ENCODE results near the gene ZFAND6. TPM values are rescaled to one million over a fixed set of nuclear protein-coding genes. Genes with fewer than 3 reads are reported as not detected.

ZFAND6 gene
- total and polyA plus RNA-seq, 8 donors, result 71.0 to 137 (median 117) TPM

GRCh38 chr15:80090041-80090440, 30.6 kb downstream of the ZFAND6 start:
- H3K36me3 ChIP-seq, result no peaks in the 10 kb centered on the region
- H3K4me3 ChIP-seq, result no peak overlapping the region
- no peaks in the 10 kb centered on the region for H3K27me3 ChIP-seq
- no peak overlapping the region for H3K27ac ChIP-seq
- H3K4me1 ChIP-seq, result peaks cover 0 to 5% of the 10 kb centered on the region in 2 donors
- DNase-seq, result no peak
- intact Hi-C loops (cut with DNase I), result no loop called here
- TF ChIP-seq, protein P1, sequence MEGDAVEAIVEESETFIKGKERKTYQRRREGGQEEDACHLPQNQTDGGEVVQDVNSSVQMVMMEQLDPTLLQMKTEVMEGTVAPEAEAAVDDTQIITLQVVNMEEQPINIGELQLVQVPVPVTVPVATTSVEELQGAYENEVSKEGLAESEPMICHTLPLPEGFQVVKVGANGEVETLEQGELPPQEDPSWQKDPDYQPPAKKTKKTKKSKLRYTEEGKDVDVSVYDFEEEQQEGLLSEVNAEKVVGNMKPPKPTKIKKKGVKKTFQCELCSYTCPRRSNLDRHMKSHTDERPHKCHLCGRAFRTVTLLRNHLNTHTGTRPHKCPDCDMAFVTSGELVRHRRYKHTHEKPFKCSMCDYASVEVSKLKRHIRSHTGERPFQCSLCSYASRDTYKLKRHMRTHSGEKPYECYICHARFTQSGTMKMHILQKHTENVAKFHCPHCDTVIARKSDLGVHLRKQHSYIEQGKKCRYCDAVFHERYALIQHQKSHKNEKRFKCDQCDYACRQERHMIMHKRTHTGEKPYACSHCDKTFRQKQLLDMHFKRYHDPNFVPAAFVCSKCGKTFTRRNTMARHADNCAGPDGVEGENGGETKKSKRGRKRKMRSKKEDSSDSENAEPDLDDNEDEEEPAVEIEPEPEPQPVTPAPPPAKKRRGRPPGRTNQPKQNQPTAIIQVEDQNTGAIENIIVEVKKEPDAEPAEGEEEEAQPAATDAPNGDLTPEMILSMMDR (IDR thresholded peaks at IDR 0.05), result no peak
- H3K9me3 ChIP-seq, result no peaks in the 10 kb centered on the region
- no peak for ATAC-seq

- peaks cover 0 to 8% of the 10 kb centered on the region in 2 donors for H3K4me1 ChIP-seq
- no peaks in the 10 kb centered on the region for H3K27me3 ChIP-seq
- ATAC-seq (no peak), DNase-seq (no peak)
- H3K36me3 ChIP-seq, result no peaks in the 10 kb centered on the region
- intact Hi-C loops (cut with DNase I), result no loop called here
- H3K4me3 ChIP-seq, result no peak overlapping the region
- H3K27ac ChIP-seq, result no peak overlapping the region
- no peaks in the 10 kb centered on the region for H3K9me3 ChIP-seq
- TF ChIP-seq, protein P1 (IDR thresholded peaks at IDR 0.05), result peak in 1 of 2 donors; percentile 13
Measured at GRCh38 chr15:80090879-80091503, 31.5 kb downstream of the ZFAND6 start.

GRCh38 chr15:80093854-80094418, 34.5 kb downstream of the ZFAND6 start:
- intact Hi-C loops (cut with DNase I), result no loop called here
- H3K4me3 ChIP-seq, result no peak overlapping the region
- no peak overlapping the region for H3K27ac ChIP-seq
- no peaks in the 10 kb centered on the region for H3K27me3 ChIP-seq
- ATAC-seq, result peak; percentile 89
- H3K36me3 ChIP-seq, result no peaks in the 10 kb centered on the region
- TF ChIP-seq, protein P1 (IDR thresholded peaks at IDR 0.05), result no peak
- peak in 1 of 4 donors; percentile 38 for DNase-seq
- peaks cover 0 to 8% of the 10 kb centered on the region in 2 donors for H3K4me1 ChIP-seq
- H3K9me3 ChIP-seq, result no peaks in the 10 kb centered on the region

GRCh38 chr15:80095511-80095910, 36.0 kb downstream of the ZFAND6 start:
- Histone ChIP-seq H3K27me3 (no peaks in the 10 kb centered on the region), H3K9me3 (no peaks in the 10 kb centered on the region), H3K36me3 (no peaks in the 10 kb centered on the region), H3K4me1 (peaks cover 0 to 14% of the 10 kb centered on the region in 2 donors), H3K27ac (no peak overlapping the region), H3K4me3 (no peak overlapping the region)
- intact Hi-C loops (cut with DNase I), result no loop called here
- TF ChIP-seq, protein P1 (IDR thresholded peaks at IDR 0.05), result no peak
- ATAC-seq (no peak), DNase-seq (no peak)

DNA sequence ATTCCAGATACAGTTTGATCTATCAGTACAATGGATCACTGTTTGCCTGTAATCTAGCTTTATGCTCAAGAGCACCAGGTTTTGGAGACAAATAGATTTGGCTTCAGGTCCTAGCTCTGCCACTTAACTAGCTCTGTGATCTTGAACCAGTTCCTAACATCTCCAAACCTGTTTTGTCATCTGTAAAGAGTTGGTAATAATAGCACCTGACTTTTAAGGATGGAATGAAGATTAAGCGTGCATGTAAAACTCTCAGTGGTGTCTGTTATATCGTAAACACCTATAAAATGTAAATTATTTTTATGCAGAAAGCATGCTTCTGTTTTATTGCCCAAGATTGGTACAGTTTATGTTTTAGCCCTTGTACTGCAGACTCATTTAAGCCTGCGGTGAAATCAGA, 36.5 kb downstream of the ZFAND6 start:
- DNase-seq (no peak), ATAC-seq (peak; percentile 21)
- Histone ChIP-seq H3K4me3 (no peak overlapping the region), H3K9me3 (no peaks in the 10 kb centered on the region), H3K27ac (no peak overlapping the region), H3K36me3 (no peaks in the 10 kb centered on the region), H3K4me1 (peaks cover 0 to 14% of the 10 kb centered on the region in 2 donors), H3K27me3 (no peaks in the 10 kb centered on the region)
- intact Hi-C loops (cut with DNase I), result no loop called here
- TF ChIP-seq, protein P1 (IDR thresholded peaks at IDR 0.05), result no peak

All from left lung (tissue), 10 donors.